ENCODE data around the gene RTN1. TPM values are rescaled to one million over a fixed set of nuclear protein-coding genes. Genes with fewer than 3 reads are reported as not detected.

The RTN1 gene
- total and polyA plus RNA-seq, 10 of the 15 experiments (the other 5 are each of a cell fraction or from before 2014, with no cell fraction given): 0.03 to 0.55 (median 0.13) TPM; not detected in 4

DNA sequence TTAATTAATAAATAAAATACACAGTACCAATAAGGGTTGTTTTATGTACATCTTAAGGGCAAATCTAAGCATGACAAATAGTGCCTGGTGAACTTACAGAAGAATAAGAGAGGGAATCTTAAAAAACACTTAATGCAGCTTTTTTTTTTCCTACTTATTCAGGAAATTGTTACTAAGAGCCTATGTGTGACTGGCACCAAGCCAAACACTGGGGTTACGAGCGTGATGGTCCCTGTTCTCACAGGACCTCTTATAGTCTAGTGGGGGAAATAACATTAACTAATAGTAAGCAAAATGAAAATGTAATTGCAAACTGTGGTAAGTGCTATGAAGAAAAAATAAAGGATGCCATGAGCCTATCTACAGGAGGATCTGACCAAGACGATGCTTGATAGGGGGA, 53.6 kb downstream of the RTN1 start (continued):
- TF ChIP-seq, protein P1, sequence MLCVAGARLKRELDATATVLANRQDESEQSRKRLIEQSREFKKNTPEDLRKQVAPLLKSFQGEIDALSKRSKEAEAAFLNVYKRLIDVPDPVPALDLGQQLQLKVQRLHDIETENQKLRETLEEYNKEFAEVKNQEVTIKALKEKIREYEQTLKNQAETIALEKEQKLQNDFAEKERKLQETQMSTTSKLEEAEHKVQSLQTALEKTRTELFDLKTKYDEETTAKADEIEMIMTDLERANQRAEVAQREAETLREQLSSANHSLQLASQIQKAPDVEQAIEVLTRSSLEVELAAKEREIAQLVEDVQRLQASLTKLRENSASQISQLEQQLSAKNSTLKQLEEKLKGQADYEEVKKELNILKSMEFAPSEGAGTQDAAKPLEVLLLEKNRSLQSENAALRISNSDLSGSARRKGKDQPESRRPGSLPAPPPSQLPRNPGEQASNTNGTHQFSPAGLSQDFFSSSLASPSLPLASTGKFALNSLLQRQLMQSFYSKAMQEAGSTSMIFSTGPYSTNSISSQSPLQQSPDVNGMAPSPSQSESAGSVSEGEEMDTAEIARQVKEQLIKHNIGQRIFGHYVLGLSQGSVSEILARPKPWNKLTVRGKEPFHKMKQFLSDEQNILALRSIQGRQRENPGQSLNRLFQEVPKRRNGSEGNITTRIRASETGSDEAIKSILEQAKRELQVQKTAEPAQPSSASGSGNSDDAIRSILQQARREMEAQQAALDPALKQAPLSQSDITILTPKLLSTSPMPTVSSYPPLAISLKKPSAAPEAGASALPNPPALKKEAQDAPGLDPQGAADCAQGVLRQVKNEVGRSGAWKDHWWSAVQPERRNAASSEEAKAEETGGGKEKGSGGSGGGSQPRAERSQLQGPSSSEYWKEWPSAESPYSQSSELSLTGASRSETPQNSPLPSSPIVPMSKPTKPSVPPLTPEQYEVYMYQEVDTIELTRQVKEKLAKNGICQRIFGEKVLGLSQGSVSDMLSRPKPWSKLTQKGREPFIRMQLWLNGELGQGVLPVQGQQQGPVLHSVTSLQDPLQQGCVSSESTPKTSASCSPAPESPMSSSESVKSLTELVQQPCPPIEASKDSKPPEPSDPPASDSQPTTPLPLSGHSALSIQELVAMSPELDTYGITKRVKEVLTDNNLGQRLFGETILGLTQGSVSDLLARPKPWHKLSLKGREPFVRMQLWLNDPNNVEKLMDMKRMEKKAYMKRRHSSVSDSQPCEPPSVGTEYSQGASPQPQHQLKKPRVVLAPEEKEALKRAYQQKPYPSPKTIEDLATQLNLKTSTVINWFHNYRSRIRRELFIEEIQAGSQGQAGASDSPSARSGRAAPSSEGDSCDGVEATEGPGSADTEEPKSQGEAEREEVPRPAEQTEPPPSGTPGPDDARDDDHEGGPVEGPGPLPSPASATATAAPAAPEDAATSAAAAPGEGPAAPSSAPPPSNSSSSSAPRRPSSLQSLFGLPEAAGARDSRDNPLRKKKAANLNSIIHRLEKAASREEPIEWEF (IDR thresholded peaks at IDR 0.05; ENCODE audit: insufficient replicate concordance, low read depth, low read length): no peak
- TF ChIP-seq FOS (IDR thresholded peaks at IDR 0.05; ENCODE audit: borderline replicate concordance, extremely low read depth, insufficient read length) (no peak), HDAC6 (IDR thresholded peaks at IDR 0.05; ENCODE audit: unreplicated experiment) (no peak), FOXK2 (IDR thresholded peaks at IDR 0.05) (no peak), ZNF24 (IDR thresholded peaks at IDR 0.05) (no peak), MEF2A (IDR thresholded peaks at IDR 0.05; ENCODE audit: insufficient read depth, low read depth, low read length) (no peak)

DNA sequence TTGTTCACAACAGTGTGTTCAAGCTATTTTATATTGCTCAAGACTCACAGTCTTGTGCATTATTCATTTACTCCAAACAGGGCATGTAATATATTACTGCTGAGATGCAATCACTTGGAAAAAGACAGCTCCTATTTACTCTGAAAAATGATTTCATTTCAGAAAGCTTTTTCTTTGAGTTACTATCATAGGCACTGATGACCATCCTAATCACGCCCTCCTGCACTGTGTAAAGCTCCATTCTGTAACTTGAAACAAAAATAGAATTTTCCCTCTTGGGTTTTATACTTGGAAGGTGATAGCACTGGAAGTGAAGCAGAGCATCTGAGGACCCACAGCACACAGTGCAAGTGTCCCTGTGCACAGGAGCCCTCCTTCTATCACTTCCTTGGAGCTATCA, 55.6 kb downstream of the RTN1 start:
- Histone ChIP-seq H3K79me2 (ENCODE audit: control insufficient read depth, insufficient read depth, low read length) (no peaks in the 10 kb centered on the region), H3K9ac (ENCODE audit: control insufficient read depth, insufficient read depth, low read length) (no peak overlapping the region), H3K27ac (ENCODE audit: control insufficient read depth, insufficient read depth) (no peak overlapping the region), H2AFZ (ENCODE audit: control insufficient read depth, low read depth, low read length) (no peak overlapping the region), H3K27me3 (replicated peaks in 1 of 2; ENCODE audit: control insufficient read depth in 2 of 2, insufficient read depth in 2 of 2, low read length in 1 of 2) (no peaks in the 10 kb centered on the region), H3K4me3 (no peak overlapping the region), H3K9me3 (replicated peaks; ENCODE audit: control insufficient read depth, insufficient read depth, low read length) (no peaks in the 10 kb centered on the region), H3K4me2 (ENCODE audit: control insufficient read depth, insufficient read depth) (no peak overlapping the region), H3K36me3 (ENCODE audit: control insufficient read depth in 2 of 2, insufficient read depth in 2 of 2, low read length in 1 of 2) (no peaks in the 10 kb centered on the region), H4K20me1 (ENCODE audit: control insufficient read depth, insufficient read depth) (no peaks in the 10 kb centered on the region), H3K4me1 (ENCODE audit: control insufficient read depth, insufficient read depth, low read length) (no peaks in the 10 kb centered on the region)
- ChIA-PET RAD21 (ENCODE audit: unreplicated experiment) (no interaction called here), SMC1A (ENCODE audit: uncharacterized antibody, unreplicated experiment) (interaction anchor here (0.9 to 1.2 kb wide), 2 partner anchors 8 to 150 kb away, joined by 3 to 5 read pairs; no protein-coding TSS in a partner anchor), POLR2A (no interaction called here), CTCF (interaction anchor here (1.2 kb wide), 1 partner anchor 13 kb away, joined by 3 read pairs; no protein-coding TSS in a partner anchor)
- FAIRE-seq: no peak
- 0% methylated on average over 1 of the region's 1 CpG for WGBS (ENCODE audit: insufficient coverage, insufficient replicate concordance, low lambda C conversion rate, missing lambda C conversion rate)
- BruUV-seq (replicated peaks): no TSS peak
- in situ Hi-C loops (cut with MboI) (no loop called here), intact Hi-C loops (cut with micrococcal nuclease; ENCODE audit: unreplicated experiment) (no loop called here)
- DNase-seq (ENCODE audit: low read depth, low spot score): no peak
- no peak for ATAC-seq
- TF ChIP-seq, protein P2, sequence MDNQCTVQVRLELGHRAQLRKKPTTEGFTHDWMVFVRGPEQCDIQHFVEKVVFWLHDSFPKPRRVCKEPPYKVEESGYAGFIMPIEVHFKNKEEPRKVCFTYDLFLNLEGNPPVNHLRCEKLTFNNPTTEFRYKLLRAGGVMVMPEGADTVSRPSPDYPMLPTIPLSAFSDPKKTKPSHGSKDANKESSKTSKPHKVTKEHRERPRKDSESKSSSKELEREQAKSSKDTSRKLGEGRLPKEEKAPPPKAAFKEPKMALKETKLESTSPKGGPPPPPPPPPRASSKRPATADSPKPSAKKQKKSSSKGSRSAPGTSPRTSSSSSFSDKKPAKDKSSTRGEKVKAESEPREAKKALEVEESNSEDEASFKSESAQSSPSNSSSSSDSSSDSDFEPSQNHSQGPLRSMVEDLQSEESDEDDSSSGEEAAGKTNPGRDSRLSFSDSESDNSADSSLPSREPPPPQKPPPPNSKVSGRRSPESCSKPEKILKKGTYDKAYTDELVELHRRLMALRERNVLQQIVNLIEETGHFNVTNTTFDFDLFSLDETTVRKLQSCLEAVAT (IDR thresholded peaks at IDR 0.05): no peak
- TF ChIP-seq ZSCAN29 (IDR thresholded peaks at IDR 0.05) (no peak), SPI1 (IDR thresholded peaks at IDR 0.05; ENCODE audit: borderline replicate concordance, insufficient read depth, low read depth, low read length) (no peak), CHD2 (IDR thresholded peaks at IDR 0.05; ENCODE audit: borderline replicate concordance, low read depth, low read length) (no peak), ZNF622 (IDR thresholded peaks at IDR 0.05) (no peak), TAF1 (IDR thresholded peaks at IDR 0.05; ENCODE audit: borderline replicate concordance, low read depth, low read length) (no peak), HDAC6 (IDR thresholded peaks at IDR 0.05; ENCODE audit: unreplicated experiment) (no peak), TARDBP (IDR thresholded peaks at IDR 0.05; ENCODE audit: borderline replicate concordance) (no peak), RAD21 (IDR thresholded peaks at IDR 0.05; ENCODE audit: insufficient read depth, low read depth, low read length) (no peak), BCL11A (IDR thresholded peaks at IDR 0.05; ENCODE audit: low read depth, low read length) (no peak)
